Lung (tissue), 12 donors: ENCODE data around the gene DENND1A. TPM values are rescaled to one million over a fixed set of nuclear protein-coding genes. Genes with fewer than 3 reads are reported as not detected.
A peak's percentile ranks its signal among the peaks of the same experiment; 100 is the strongest.

Experiments used
- ATAC-seq: fragments of 200-7000 bp; cut with Tn5 transposase; one replicate; pipeline ENCODE4 v1.9.1; 2020; ENCODE audit warnings: moderate number of reproducible peaks; ENCODE audit not compliant: insufficient read depth, low FRiP score
- DNase-seq, 3 donors: peaks; one replicate each; pipeline ENCODE4 v3.0.0-alpha.2; 2013 to 2017
- H3K27ac ChIP-seq, 2 donors: one replicate each; pipeline ENCODE4 v1.5.1; 2013; ENCODE audit warnings: mild to moderate bottlenecking in 2 of 2, moderate library complexity in 2 of 2, control low read depth in 1 of 2, inconsistent platforms in 1 of 2, low read depth in 1 of 2, low read length in 1 of 2
- H3K27me3 ChIP-seq, 3 donors: one replicate each; pipeline ENCODE4 v1.5.1; 2013; ENCODE audit warnings: low read length in 2 of 3; ENCODE audit not compliant: control insufficient read depth in 3 of 3, insufficient read depth in 3 of 3
- H3K36me3 ChIP-seq, 4 donors: one replicate each; pipeline ENCODE4 v1.5.1; 2013; ENCODE audit warnings: low read length in 4 of 4, mild to moderate bottlenecking in 1 of 4, moderate library complexity in 1 of 4; ENCODE audit not compliant: control insufficient read depth in 4 of 4, insufficient read depth in 4 of 4
- H3K4me1 ChIP-seq, 5 donors: one replicate each; pipeline ENCODE4 v1.5.1; 2013; ENCODE audit warnings: low read length in 5 of 5, mild to moderate bottlenecking in 2 of 5, moderate library complexity in 1 of 5; ENCODE audit not compliant: control insufficient read depth in 5 of 5, insufficient read depth in 5 of 5
- H3K4me3 ChIP-seq: one replicate; pipeline ENCODE4 v1.5.1; 2013; ENCODE audit warnings: mild to moderate bottlenecking, control low read depth, moderate library complexity
- H3K9ac ChIP-seq, 2 donors: one replicate each; pipeline ENCODE4 v1.5.1; 2013; ENCODE audit warnings: low read length in 2 of 2, control low read depth in 1 of 2; ENCODE audit not compliant: insufficient read depth in 1 of 2
- H3K9me3 ChIP-seq, 4 donors: one replicate each; pipeline ENCODE4 v1.5.1; 2013; ENCODE audit warnings: low read length in 3 of 4, mild to moderate bottlenecking in 1 of 4, moderate library complexity in 1 of 4; ENCODE audit not compliant: control insufficient read depth in 4 of 4, insufficient read depth in 3 of 4
- WGBS, 2 donors: extraction: QIAGEN DNeasy Blood & Tissue Kit; methylation state at CpG; one replicate each; pipeline ENCODE4 v1.1.7; 2013; 5-methylcytosine and 5-hydroxymethylcytosine counted together
- polyA plus RNA-seq, 2 donors: library from polyadenylated mRNA; stranded (reverse); fragments of 200-250 nt; gene quantifications; one replicate each; pipeline ENCODE4 v1.2.1, GENCODE V29; 2013
- total RNA-seq, 2 donors: library from RNA; depleted of rRNA in 1 of 2; stranded (reverse); fragments of >200 nt in 1 of 2; gene quantifications; one replicate each; pipeline ENCODE4 v1.2.1, GENCODE V29; 2014 to 2021
- TF ChIP-seq, protein P1 (sequence below): IDR thresholded peaks from 2 replicates; pipeline ENCODE4 v1.5.1; 2012; ENCODE audit warnings: mild to moderate bottlenecking; ENCODE audit errors: control extremely low read depth, extremely low read depth
- donor health status: control.
- donor health status: control.
- donor health status: Bipolar disorder and iron deficiency.
- donor health status: healthy.
- donor health status: DM: yes; HTN: yes; CAD: no.

DENND1A gene
- total and polyA plus RNA-seq, 4 donors, result 5.7 to 29.8 (median 14.5) TPM

DNA sequence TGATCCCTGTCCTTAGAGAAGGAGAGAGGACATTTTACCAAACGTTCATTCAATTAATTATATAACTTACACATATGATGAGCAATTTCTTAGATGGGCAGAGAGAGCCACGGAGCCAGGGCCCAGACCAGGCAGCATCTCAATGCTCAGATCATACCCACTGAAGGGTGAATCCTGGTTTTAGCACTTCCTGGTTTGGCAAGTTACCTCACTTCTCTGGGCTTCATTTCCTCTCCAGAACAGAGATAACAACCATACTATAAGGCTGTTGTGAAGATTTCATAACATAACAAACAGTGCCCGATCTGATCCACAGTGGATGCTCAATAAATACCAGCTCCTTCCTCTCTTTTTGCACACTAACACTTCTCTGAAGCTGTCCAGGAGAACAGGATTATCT lies 271.1 kb downstream of the DENND1A start:
- H3K27ac ChIP-seq, result no peak overlapping the region
- no peak overlapping the region for H3K9ac ChIP-seq
- ATAC-seq (no peak), DNase-seq (no peak)
- H3K4me1 ChIP-seq, result peaks cover 0 to 6% (median 0%) of the 10 kb centered on the region in 5 donors
- peaks cover 0 to 4% (median 0%) of the 10 kb centered on the region in 4 donors for H3K9me3 ChIP-seq
- H3K36me3 ChIP-seq, result peaks cover 0 to 1% (median 0%) of the 10 kb centered on the region in 4 donors
- TF ChIP-seq, protein P1, sequence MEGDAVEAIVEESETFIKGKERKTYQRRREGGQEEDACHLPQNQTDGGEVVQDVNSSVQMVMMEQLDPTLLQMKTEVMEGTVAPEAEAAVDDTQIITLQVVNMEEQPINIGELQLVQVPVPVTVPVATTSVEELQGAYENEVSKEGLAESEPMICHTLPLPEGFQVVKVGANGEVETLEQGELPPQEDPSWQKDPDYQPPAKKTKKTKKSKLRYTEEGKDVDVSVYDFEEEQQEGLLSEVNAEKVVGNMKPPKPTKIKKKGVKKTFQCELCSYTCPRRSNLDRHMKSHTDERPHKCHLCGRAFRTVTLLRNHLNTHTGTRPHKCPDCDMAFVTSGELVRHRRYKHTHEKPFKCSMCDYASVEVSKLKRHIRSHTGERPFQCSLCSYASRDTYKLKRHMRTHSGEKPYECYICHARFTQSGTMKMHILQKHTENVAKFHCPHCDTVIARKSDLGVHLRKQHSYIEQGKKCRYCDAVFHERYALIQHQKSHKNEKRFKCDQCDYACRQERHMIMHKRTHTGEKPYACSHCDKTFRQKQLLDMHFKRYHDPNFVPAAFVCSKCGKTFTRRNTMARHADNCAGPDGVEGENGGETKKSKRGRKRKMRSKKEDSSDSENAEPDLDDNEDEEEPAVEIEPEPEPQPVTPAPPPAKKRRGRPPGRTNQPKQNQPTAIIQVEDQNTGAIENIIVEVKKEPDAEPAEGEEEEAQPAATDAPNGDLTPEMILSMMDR, result no peak
- H3K27me3 ChIP-seq, result peaks cover 0 to 8% (median 2%) of the 10 kb centered on the region in 3 donors
- no peak overlapping the region for H3K4me3 ChIP-seq
- 55 to 68% methylated on average over 3 of the region's 3 CpGs for WGBS, 2 donors

DNA sequence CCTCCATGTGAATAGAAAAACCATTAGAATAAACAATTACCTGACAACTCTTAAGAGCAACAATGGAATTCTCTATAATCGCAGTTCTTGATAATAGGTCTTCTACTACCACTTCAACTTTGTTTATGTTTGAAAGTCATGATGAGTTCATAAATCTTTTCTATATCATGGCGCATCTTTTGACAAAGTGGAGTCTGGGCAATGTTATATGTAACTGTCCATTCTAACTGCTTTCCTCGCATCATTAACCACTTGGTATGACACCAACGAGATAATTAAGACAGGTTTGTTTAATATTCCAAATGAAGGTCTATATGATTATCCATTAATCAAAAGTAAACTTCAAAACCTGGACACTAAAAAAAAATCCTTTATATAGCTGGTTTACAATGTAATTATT lies 272.0 kb downstream of the DENND1A start:
- peaks cover 0 to 6% (median 0%) of the 10 kb centered on the region in 5 donors for H3K4me1 ChIP-seq
- H3K27me3 ChIP-seq, result peaks cover 0 to 8% (median 2%) of the 10 kb centered on the region in 3 donors
- ATAC-seq, result no peak
- no peak for DNase-seq
- H3K9me3 ChIP-seq, result peaks cover 0 to 3% (median 0%) of the 10 kb centered on the region in 4 donors
- H3K27ac ChIP-seq, result no peak overlapping the region
- H3K36me3 ChIP-seq, result peaks cover 0 to 1% (median 0%) of the 10 kb centered on the region in 4 donors
- no peak overlapping the region for H3K9ac ChIP-seq
- 89 to 90% methylated on average over 4 of the region's 4 CpGs for WGBS, 2 donors
- no peak overlapping the region for H3K4me3 ChIP-seq
- TF ChIP-seq, protein P1, result no peak

DNA sequence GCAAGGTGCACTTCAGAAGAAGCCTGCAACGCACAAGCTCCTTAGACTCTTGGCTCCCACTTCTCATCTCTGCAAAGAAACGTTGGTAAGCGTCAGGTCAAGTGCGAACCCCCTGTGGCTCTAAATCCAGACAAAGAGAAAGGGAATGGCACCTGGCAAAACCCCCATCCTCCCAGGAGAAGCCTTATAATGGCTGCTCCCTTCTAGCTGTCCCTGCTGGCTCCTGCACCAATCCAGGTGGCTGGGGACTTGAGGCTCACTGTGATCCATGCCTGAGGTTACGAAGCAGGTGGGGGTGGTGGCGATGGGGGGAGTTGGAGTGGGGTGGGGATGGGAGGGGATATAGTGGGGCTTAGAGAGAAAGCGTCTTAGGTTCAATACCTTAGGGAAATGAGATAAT lies 272.8 kb downstream of the DENND1A start:
- DNase-seq, result no peak
- peaks cover 0 to 8% (median 2%) of the 10 kb centered on the region in 3 donors for H3K27me3 ChIP-seq
- H3K9me3 ChIP-seq, result peaks cover 0 to under 1% (median 0%) of the 10 kb centered on the region in 4 donors
- TF ChIP-seq, protein P1, result no peak
- no peak overlapping the region for H3K9ac ChIP-seq
- H3K4me1 ChIP-seq, result peaks cover 0 to 6% (median 0%) of the 10 kb centered on the region in 5 donors
- no peak for ATAC-seq
- no peak overlapping the region for H3K27ac ChIP-seq
- 84 to 97% methylated on average over 7 of the region's 7 CpGs for WGBS, 2 donors
- no peak overlapping the region for H3K4me3 ChIP-seq
- peaks cover 0 to 1% (median 0%) of the 10 kb centered on the region in 4 donors for H3K36me3 ChIP-seq

DNA sequence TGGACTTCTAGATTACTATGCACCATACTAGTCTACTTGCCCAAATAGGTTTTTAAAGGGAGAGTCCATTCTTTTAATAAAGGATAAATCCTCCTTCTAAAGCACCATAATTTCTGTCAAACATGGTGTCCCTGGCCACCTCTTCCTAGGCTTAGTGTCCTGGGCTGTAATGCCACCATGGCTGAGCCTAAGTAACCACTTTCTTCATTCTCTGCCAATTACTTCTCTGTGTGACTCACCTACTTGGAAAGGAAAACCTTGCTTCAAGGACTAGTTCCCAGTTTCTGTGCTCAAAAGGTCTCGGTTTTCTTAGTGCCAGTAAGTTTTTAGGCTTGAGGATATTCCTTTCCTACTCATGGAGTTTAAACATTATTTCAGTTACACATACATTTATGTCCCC lies 273.4 kb downstream of the DENND1A start:
- Histone ChIP-seq H3K36me3 (peaks cover 0 to 1% (median 0%) of the 10 kb centered on the region in 4 donors), H3K4me3 (no peak overlapping the region), H3K9me3 (no peaks in the 10 kb centered on the region), H3K27me3 (peaks cover 0 to 8% (median 2%) of the 10 kb centered on the region in 3 donors), H3K9ac (no peak overlapping the region), H3K27ac (no peak overlapping the region), H3K4me1 (peaks cover 0 to 7% (median 0%) of the 10 kb centered on the region in 5 donors)
- TF ChIP-seq, protein P1, result no peak
- ATAC-seq (peak; percentile 27), DNase-seq (no peak)
- 75 to 77% methylated on average over 1 of the region's 1 CpG for WGBS, 2 donors
